IPS DF 6.9 (cell line): ENCODE measurements around the gene GRK1.

ENCODE experiments used
- DNase-seq: peaks from one replicate; pipeline ENCODE4 v3.0.0-alpha.2; 2013; ENCODE audit warnings: low read depth, low spot score
- H3K27ac ChIP-seq: one replicate; pipeline ENCODE4 v1.5.1; 2013; ENCODE audit warnings: low read length, control low read depth
- H3K27me3 ChIP-seq: 2 replicates; pipeline ENCODE4 v1.6.1; 2013; ENCODE audit warnings: mild to moderate bottlenecking, low read length; ENCODE audit not compliant: control insufficient read depth, insufficient read depth
- H3K36me3 ChIP-seq: 2 replicates; pipeline ENCODE4 v1.6.1; 2013; ENCODE audit warnings: low read length; ENCODE audit not compliant: control insufficient read depth, insufficient read depth
- H3K4me1 ChIP-seq: 2 replicates; pipeline ENCODE4 v1.6.1; 2013; ENCODE audit warnings: low read length; ENCODE audit not compliant: control insufficient read depth, insufficient read depth
- H3K4me3 ChIP-seq: 2 replicates; pipeline ENCODE4 v1.5.1; 2013; ENCODE audit warnings: mild to moderate bottlenecking, low read length
- H3K9me3 ChIP-seq: 2 replicates; pipeline ENCODE4 v1.6.1; 2013; ENCODE audit warnings: low read length, inconsistent platforms; ENCODE audit not compliant: control insufficient read depth, insufficient read depth
- WGBS: extraction: QIAGEN DNeasy Blood & Tissue Kit; methylation state at CpG from one replicate; pipeline ENCODE4 v1.1.7; 2013; ENCODE audit warnings: mixed read lengths, missing lambda C conversion rate; ENCODE audit not compliant: insufficient read length, insufficient coverage; 5-methylcytosine and 5-hydroxymethylcytosine counted together

Gene GRK1

DNA sequence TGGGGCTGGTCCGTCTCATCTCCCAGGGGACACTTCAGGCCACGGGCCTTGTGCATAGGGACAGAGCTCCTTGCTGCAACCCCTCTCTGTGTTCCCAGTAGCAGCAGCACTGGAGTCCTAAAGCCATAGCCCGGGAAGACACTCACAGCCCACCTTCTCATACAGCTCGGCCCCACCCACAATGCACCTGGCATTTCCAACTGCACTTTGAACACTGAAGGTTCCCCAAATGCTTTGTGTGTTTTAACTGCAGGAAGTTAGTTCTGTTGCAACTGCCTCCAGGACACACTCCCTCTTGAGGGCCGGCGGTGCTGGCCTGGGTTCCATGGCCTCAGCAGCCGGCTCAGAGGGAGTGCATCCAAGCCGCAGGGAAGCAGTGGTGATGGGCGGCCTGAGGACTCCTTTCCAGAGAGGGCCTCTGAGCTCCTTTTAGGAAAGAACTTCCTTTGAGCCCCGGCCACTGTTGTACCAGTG is 69.3 kb downstream of the GRK1 start:
- WGBS, result no CpG with 5 or more reads among the region's 10 CpGs
- DNase-seq, result no peak
- H3K27me3 ChIP-seq, result no peaks in the 10 kb centered on the region

DNA sequence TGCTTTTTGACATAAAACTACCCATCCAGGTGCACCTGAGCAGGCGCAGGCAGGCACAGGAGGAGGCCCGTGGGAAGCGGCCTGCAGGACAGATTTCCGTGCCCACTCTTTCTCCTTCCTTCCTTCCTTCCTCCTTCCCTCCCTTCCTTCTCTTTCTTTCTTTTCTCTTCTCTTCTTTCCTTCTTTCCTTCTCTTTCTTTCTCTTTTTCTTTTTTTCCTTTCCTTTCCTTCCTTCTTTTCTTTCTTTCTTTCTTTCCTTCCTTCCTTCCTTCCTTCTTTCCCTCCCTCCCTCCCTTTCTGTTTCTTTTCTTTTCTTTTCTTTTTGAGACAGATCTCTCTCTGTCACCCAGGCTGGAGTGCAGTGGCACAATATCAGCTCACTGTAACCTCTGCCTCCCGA is 70.8 kb downstream of the GRK1 start:
- Histone ChIP-seq H3K4me3 (no peak overlapping the region), H3K4me1 (peaks cover 4% of the 10 kb centered on the region; the same call in 1 of the 2 replicates), H3K9me3 (no peaks in the 10 kb centered on the region), H3K27me3 (no peaks in the 10 kb centered on the region), H3K36me3 (no peaks in the 10 kb centered on the region), H3K27ac (no peak overlapping the region)
- WGBS, result no CpG with 5 or more reads among the region's 5 CpGs
- no peak for DNase-seq

More for the DNA sequence above, 69.3 kb downstream of the GRK1 start:
- Histone ChIP-seq H3K9me3 (no peaks in the 10 kb centered on the region), H3K27ac (no peak overlapping the region), H3K4me1 (no peaks in the 10 kb centered on the region), H3K4me3 (no peak overlapping the region), H3K36me3 (no peaks in the 10 kb centered on the region)

DNA sequence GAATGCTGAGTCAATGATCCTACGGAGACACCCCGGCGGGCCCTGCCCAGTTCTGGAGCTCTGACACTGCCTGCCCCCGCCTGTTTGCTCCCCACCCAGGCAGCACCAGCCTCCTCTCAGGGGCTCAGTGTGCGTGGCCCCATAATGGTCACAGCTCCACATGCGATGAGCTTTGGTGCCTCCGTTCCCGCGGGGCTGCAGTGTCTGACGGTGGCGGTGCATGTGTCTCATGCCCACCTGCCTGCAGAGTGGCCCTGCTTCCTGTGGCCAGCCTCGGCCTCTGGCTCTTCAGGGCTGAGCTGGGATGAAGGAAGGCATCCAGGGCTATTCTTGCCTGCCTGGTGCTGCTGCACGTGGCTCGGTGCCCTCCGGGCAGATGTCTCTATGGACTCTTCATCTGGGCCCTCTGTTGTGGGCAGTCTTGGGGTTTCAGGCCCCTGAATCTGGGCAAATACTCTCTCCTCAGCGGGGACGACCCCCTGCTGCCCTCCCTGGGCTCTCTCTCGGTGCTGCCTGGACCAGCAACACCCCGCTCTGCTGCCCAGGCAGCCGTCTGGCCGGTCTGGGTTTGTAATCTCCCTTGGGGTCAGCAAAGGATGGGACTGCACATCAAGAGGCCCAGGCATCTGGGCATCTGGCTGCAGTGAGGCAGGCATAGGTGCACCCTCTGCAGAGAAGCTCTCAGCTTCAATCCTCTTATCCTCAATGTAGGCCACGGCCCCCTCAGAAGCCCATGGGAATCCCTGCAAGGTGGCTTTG is 72.7 kb downstream of the GRK1 start:
- Histone ChIP-seq H3K9me3 (no peaks in the 10 kb centered on the region), H3K36me3 (no peaks in the 10 kb centered on the region), H3K4me1 (peaks cover 4% of the 10 kb centered on the region; the same call in 1 of the 2 replicates), H3K4me3 (no peak overlapping the region), H3K27me3 (no peaks in the 10 kb centered on the region), H3K27ac (no peak overlapping the region)
- no CpG with 5 or more reads among the region's 22 CpGs for WGBS
- DNase-seq, result no peak

DNA sequence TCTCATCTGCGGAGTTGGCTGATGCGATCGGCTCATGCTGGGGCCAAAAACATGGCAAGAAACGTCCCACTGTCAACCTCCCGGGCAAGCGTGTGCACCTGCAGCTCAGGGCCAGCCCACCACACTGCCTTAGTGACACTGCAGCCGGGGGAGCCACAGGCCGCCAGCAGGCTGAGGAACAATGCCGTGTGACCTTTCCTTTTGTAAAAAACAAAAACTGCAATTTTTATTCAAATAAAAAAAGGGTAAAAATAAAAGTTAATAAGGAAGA is 73.2 kb downstream of the GRK1 start:
- Histone ChIP-seq H3K27me3 (no peaks in the 10 kb centered on the region), H3K36me3 (no peaks in the 10 kb centered on the region)

DNA sequence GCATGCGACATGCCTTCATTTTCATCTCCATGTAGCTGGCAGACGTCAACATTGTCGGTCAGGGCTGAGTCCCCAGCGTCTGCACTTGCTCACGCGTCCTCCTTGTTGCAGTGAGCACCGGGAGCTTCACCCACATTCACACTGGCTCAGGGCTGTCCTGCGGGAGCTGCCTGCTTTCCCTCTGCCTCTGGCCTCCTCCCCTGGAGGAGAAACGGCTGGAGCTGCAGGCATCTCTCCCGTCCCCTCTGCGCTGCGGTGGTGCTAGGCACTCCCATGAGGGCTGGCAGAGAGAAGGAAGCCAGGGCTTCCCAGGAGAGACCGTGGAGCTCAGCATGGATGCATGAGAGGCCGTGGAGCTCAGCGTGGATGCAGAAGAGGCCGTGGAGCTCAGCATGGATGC is 73.6 kb downstream of the GRK1 start:
- Histone ChIP-seq H3K4me3 (no peak overlapping the region), H3K36me3 (no peaks in the 10 kb centered on the region), H3K9me3 (no peaks in the 10 kb centered on the region), H3K27ac (no peak overlapping the region), H3K27me3 (no peaks in the 10 kb centered on the region), H3K4me1 (peaks cover 4% of the 10 kb centered on the region; the same call in 1 of the 2 replicates)
- WGBS, result no CpG with 5 or more reads among the region's 16 CpGs
- DNase-seq, result no peak

More for the DNA sequence above, 73.2 kb downstream of the GRK1 start:
- Histone ChIP-seq H3K27ac (no peak overlapping the region), H3K4me3 (no peak overlapping the region), H3K4me1 (peaks cover 4% of the 10 kb centered on the region; the same call in 1 of the 2 replicates), H3K9me3 (no peaks in the 10 kb centered on the region)
- no peak for DNase-seq
- WGBS, result no CpG with 5 or more reads among the region's 9 CpGs

- H3K27me3 ChIP-seq, result no peaks in the 10 kb centered on the region
- no peaks in the 10 kb centered on the region for H3K36me3 ChIP-seq
- no peak for DNase-seq
- H3K4me3 ChIP-seq, result no peak overlapping the region
- H3K27ac ChIP-seq, result no peak overlapping the region
- peaks cover 4% of the 10 kb centered on the region; the same call in 1 of the 2 replicates for H3K4me1 ChIP-seq
- H3K9me3 ChIP-seq, result no peaks in the 10 kb centered on the region
- WGBS, result no CpG with 5 or more reads among the region's 15 CpGs
Measured at GRCh38 chr13:113741191-113741668, 74.2 kb downstream of the GRK1 start.

GRCh38 chr13:113742000-113742441 is 75.0 kb downstream of the GRK1 start:
- no peak for DNase-seq
- H3K27ac ChIP-seq, result no peak overlapping the region
- H3K4me1 ChIP-seq, result peaks cover 4% of the 10 kb centered on the region; the same call in 1 of the 2 replicates
- H3K27me3 ChIP-seq, result no peaks in the 10 kb centered on the region
- no peaks in the 10 kb centered on the region for H3K36me3 ChIP-seq
- no peaks in the 10 kb centered on the region for H3K9me3 ChIP-seq
- WGBS, result no CpG with 5 or more reads among the region's 15 CpGs
- no peak overlapping the region; the same call in 1 of the 2 replicates for H3K4me3 ChIP-seq

DNA sequence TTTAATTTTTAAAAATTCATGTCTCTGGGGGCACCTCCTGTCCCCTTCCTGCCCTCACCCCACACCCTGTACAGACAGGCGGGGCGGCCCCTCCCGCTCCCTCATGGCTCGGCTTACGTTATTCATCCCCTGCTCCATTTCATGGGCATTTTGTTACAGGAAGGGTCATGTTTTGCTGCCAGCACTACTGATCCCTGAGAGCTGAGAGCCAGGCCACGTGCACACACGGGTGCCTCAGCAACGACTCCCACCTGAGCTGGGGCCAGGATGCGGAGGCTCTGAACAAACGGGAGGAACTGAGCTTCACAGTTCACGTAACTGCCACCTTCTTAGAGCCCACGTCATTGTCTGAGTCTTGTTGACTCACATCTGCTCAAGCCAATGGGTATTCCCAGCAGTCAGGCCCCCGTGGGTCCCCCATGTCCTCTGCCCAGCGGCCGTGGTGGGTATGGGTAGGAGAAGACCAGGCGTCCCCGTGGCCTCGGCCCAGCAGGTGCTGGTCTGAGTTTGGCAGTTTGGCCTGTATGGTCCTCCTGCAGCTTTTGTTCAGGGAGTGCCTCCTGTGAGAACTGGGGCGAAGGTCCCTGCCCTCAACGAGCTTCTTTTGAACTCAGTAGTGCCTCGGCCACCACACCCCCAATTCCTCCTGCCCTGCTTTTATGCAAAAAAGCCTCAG is 75.6 kb downstream of the GRK1 start:
- no peaks in the 10 kb centered on the region for H3K9me3 ChIP-seq
- no peak for DNase-seq
- H3K36me3 ChIP-seq, result no peaks in the 10 kb centered on the region
- peaks cover 4% of the 10 kb centered on the region; the same call in 1 of the 2 replicates for H3K4me1 ChIP-seq
- no peak overlapping the region for H3K27ac ChIP-seq
- H3K27me3 ChIP-seq, result no peaks in the 10 kb centered on the region
- H3K4me3 ChIP-seq, result no peak overlapping the region
- no CpG with 5 or more reads among the region's 21 CpGs for WGBS

- H3K9me3 ChIP-seq, result no peaks in the 10 kb centered on the region
- no peaks in the 10 kb centered on the region for H3K27me3 ChIP-seq
- peaks cover 4% of the 10 kb centered on the region; the same call in 1 of the 2 replicates for H3K4me1 ChIP-seq
- H3K27ac ChIP-seq, result no peak overlapping the region
- WGBS, result no CpG with 5 or more reads among the region's 24 CpGs
- H3K4me3 ChIP-seq, result no peak overlapping the region
- no peaks in the 10 kb centered on the region for H3K36me3 ChIP-seq
- no peak for DNase-seq
Measured at GRCh38 chr13:113743366-113744195, 76.6 kb downstream of the GRK1 start.
